Activated T-cell treated with anti-CD3 and anti-CD28 coated beads, Interleukin-2, amount 50 U/mL, for 72 hours (primary cell): Measurements from ENCODE around the gene CRY1. TPM values are rescaled to one million over a fixed set of nuclear protein-coding genes. Genes with fewer than 3 reads are reported as not detected.
"Not testable (repeated sequence)": the region's sequence is repeated elsewhere in the genome, so short reads cannot be mapped to it uniquely, and the experiment has no call there.

Experiments used
- ATAC-seq, 2 donors: fragments of 150-1000 bp; cut with Tn5 transposase; replicated peaks in 1 of 2; 2 replicates each; pipeline ENCODE4 v1.10.0; 2021; ENCODE audit warnings: moderate library complexity in 2 of 2, mild to moderate bottlenecking in 1 of 2
- DNase-seq, 2 donors: peaks; one replicate each; pipeline ENCODE4 v3.0.0; 2021 to 2022; ENCODE audit warnings: mixed read lengths in 1 of 2
- H3K27ac Mint-ChIP-seq: one replicate; pipeline ENCODE4 v1.8.0; 2022; ENCODE audit warnings: mild to moderate bottlenecking, moderate library complexity, mixed read lengths
- H3K27me3 Mint-ChIP-seq: one replicate; pipeline ENCODE4 v1.8.0; 2022; ENCODE audit warnings: low read depth, mixed read lengths
- H3K36me3 Mint-ChIP-seq, 2 donors: one replicate each; pipeline ENCODE4 v1.8.0; 2022; ENCODE audit warnings: mixed read lengths in 2 of 2, mild to moderate bottlenecking in 1 of 2; ENCODE audit not compliant: insufficient read depth in 2 of 2
- H3K4me1 Mint-ChIP-seq: one replicate; pipeline ENCODE4 v1.8.0; 2022; ENCODE audit warnings: low read depth, mixed read lengths
- H3K4me3 Mint-ChIP-seq, 2 donors: one replicate each; pipeline ENCODE4 v1.8.0; 2022; ENCODE audit warnings: mild to moderate bottlenecking in 2 of 2, mixed read lengths in 2 of 2, moderate library complexity in 2 of 2
- H3K9me3 Mint-ChIP-seq, 2 donors: one replicate each; pipeline ENCODE4 v1.8.0; 2022; ENCODE audit warnings: mixed read lengths in 2 of 2
- total RNA-seq, 2 donors: library from RNA; stranded (reverse); gene quantifications; one replicate each; pipeline ENCODE4 v1.2.3, GENCODE V29; 2022

Gene CRY1
- total RNA-seq, 2 donors from 2014 or later: 24.1 to 25.8 TPM

- not testable (repeated sequence) for H3K9me3 Mint-ChIP-seq, H3K36me3 Mint-ChIP-seq, H3K4me3 Mint-ChIP-seq, DNase-seq, H3K27ac Mint-ChIP-seq, H3K4me1 Mint-ChIP-seq, ATAC-seq, H3K27me3 Mint-ChIP-seq
Observed at GRCh38 chr12:107002665-107003064, 90.7 kb downstream of the CRY1 start.

DNA sequence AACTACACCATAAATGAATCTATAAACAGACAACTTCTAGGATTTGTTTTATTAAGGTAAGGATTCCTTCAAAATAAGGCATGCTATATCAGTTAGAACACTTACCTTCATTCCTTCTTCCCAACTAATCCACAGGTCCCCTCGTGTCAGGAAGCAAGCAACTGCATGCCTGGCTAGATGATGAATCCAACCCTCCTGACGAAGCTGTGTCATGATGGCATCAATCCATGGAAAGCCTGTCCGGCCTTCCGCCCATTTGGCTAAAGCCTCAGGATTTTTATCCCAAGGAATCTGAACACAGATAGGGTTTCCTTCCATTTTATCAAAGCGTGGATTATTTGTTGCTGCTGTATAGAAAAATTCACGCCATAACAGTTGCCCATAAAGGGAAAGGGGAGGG lies 93.9 kb downstream of the CRY1 start:
- Mint-ChIP-seq H3K4me1 (no peaks in the 10 kb centered on the region), H3K36me3 (peaks cover 1 to 16% of the 10 kb centered on the region in 2 donors)

DNA sequence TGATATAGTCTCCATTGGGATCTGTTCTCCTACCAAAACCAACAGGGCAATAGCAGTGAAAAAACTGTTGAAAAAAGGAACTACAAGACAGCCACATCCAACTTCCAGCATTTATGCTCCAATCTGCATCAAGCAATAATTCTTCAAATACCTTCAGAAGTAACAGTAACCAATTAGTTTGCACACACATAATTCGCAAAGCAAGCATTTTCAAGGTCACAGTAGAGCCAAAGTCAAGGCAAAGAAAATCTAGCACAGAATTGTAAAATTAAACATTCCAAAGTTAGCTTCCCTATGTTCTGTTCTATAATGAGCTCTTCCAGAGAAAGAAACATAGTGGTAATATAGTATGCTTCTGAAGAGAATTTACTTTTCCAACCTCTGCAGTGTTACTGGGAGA lies 95.4 kb downstream of the CRY1 start:
- H3K4me1 Mint-ChIP-seq: no peaks in the 10 kb centered on the region
- H3K27me3 Mint-ChIP-seq: no peaks in the 10 kb centered on the region
- no peak overlapping the region for H3K4me3 Mint-ChIP-seq
- H3K36me3 Mint-ChIP-seq: peaks cover 1 to 17% of the 10 kb centered on the region in 2 donors
- DNase-seq (no peak), ATAC-seq (no peak)
- no peaks in the 10 kb centered on the region for H3K9me3 Mint-ChIP-seq
- H3K27ac Mint-ChIP-seq: no peak overlapping the region

More for the DNA sequence above, 93.9 kb downstream of the CRY1 start:
- DNase-seq: no peak
- no peak overlapping the region for H3K27ac Mint-ChIP-seq
- no peak overlapping the region for H3K4me3 Mint-ChIP-seq
- ATAC-seq: no peak
- no peaks in the 10 kb centered on the region for H3K9me3 Mint-ChIP-seq
- H3K27me3 Mint-ChIP-seq: no peaks in the 10 kb centered on the region

GRCh38 chr12:106996102-106996501 lies 97.2 kb downstream of the CRY1 start:
- H3K9me3 Mint-ChIP-seq, DNase-seq, H3K4me1 Mint-ChIP-seq, H3K27me3 Mint-ChIP-seq, H3K4me3 Mint-ChIP-seq, H3K27ac Mint-ChIP-seq, ATAC-seq: not testable (repeated sequence)
- H3K36me3 Mint-ChIP-seq: peaks cover 1 to 15% of the 10 kb centered on the region in 2 donors

GRCh38 chr12:106994579-106995220 lies 98.6 kb downstream of the CRY1 start:
- H3K27me3 Mint-ChIP-seq: no peaks in the 10 kb centered on the region
- no peaks in the 10 kb centered on the region for H3K9me3 Mint-ChIP-seq
- no peak overlapping the region for H3K27ac Mint-ChIP-seq
- DNase-seq: no peak
- ATAC-seq: no peak
- peaks cover 1 to 15% of the 10 kb centered on the region in 2 donors for H3K36me3 Mint-ChIP-seq
- no peaks in the 10 kb centered on the region for H3K4me1 Mint-ChIP-seq
- no peak overlapping the region for H3K4me3 Mint-ChIP-seq

DNA sequence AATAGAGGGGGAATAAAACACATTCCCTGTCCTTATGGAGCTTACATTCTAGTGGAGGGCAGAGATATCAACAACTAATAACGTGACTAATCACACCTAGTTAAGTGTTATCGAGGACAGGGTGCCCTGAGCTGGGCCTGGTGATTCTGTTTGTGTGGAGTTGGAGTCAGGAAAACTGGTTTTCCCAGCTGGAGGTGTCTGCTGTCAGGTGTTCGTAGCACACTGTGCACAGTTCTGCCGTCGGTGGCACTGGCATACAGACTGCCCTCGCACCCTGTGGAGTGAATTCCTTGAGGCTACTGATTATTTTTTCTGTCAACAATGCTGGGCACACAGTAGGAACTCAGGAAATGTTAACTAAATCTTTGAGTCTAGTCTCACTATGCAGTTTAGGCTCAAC lies 105.5 kb downstream of the CRY1 start:
- H3K27ac Mint-ChIP-seq: peak overlapping the region; percentile 34

DNA sequence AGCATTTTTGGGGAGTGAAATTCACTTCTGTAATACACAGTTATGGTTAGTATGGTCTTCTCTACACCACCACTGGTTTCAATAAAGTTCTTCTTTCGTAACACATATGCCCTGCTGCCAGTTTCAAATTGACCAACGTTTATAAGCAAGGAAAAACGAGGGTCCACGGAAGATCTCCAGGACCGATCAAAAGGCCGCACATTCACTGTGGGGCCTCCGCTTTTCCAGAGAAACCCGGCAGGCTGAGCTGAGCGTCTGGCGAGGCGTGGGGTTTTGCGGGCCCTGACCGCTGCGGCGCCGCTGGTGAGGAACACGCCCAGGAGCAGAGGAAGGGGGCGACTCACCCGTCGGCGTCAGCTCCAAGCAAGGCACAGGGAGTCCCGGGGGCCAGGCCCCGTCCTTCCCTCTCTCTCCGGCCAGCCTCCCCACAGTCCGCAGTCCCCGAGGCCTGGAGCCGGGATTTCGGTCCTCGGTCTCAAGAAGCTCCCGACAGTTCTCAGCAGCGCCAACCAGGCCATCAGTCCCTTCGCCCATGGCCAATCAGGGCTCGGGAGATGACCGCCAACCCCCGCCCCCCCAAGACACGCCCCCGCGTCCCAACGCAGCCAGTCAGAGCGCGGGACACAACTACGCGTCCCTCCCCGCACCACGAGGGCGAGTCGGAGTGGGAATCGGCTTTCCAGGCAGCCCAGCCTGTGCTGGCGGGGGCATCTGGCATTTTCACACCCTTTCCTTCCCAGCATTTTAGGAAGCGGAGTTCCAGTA lies 106.5 kb downstream of the CRY1 start, which contains the start of gene MTERF2:
MTERF2 (minus strand) TSS at position 522 of the 765 bp plus-strand sequence. CDS start 8,432 bp downstream, outside the sequence.
- H3K9me3 Mint-ChIP-seq: peaks cover 4 to 11% of the 10 kb centered on the region in 2 donors
- H3K27me3 Mint-ChIP-seq: no peaks in the 10 kb centered on the region
- ATAC-seq (peak; percentile 94 to 95), DNase-seq (peak; percentile 77 to 80)
- H3K27ac Mint-ChIP-seq: peak within 1 kb of the TSS; percentile 94
- H3K4me3 Mint-ChIP-seq: peak within 1 kb of the TSS; percentile 97 to 98
- peaks cover 15 to 24% of the 10 kb centered on the region in 2 donors for H3K36me3 Mint-ChIP-seq
- peaks cover 50% of the 10 kb centered on the region for H3K4me1 Mint-ChIP-seq

More for the DNA sequence above, 105.5 kb downstream of the CRY1 start:
- DNase-seq: no peak
- no peak for ATAC-seq
- Mint-ChIP-seq H3K4me1 (peaks cover 43% of the 10 kb centered on the region), H3K27me3 (no peaks in the 10 kb centered on the region), H3K36me3 (peaks cover 15 to 24% of the 10 kb centered on the region in 2 donors), H3K9me3 (peaks cover 4 to 11% of the 10 kb centered on the region in 2 donors), H3K4me3 (peak overlapping the region; percentile 97 to 98)

DNA sequence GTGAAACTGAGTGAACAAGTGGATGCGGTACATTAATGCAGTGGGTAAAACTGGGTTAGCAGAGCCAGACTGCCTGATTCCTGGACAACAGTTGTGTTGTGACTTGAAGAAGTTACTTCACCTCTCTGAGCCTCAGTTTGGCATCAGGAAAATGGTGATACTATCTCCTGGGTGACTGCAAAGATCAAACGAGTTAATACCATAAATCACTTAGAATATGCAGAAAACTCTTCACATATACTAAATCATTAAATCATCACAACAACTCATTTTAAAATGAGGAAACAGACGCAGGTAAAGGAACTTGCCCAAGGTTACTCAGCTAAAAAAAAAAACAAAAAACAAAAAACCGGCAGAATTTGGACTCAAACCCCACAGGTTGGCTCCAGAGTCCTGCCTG lies 107.2 kb downstream of the CRY1 start:
- H3K27me3 Mint-ChIP-seq: no peaks in the 10 kb centered on the region
- H3K9me3 Mint-ChIP-seq: peaks cover 4 to 11% of the 10 kb centered on the region in 2 donors
- ATAC-seq (no peak), DNase-seq (no peak)
- peaks cover 15 to 24% of the 10 kb centered on the region in 2 donors for H3K36me3 Mint-ChIP-seq
- H3K27ac Mint-ChIP-seq: no peak overlapping the region
- H3K4me3 Mint-ChIP-seq: peak overlapping the region; percentile 97 to 98
- peaks cover 52% of the 10 kb centered on the region for H3K4me1 Mint-ChIP-seq

DNA sequence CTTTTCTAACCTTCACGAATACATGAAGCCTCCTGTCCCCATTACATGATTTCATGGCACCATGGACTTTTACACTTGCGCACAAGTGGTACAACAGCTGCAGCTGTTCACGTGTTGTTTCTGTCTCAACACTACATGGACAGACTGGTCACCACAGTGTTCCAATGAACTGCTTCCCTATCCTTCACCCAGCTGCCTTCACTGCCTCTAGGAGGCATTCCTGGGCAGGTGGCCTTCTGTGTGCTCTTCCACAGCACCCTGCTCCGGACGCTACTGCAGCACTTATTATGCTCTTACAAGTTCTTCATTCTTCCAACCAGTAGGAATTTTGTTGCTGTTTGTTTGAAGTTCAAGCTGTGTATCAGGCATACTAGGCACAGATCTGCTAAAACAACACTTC lies 107.9 kb downstream of the CRY1 start:
- no peak overlapping the region for H3K27ac Mint-ChIP-seq
- peak overlapping the region; percentile 97 to 98 for H3K4me3 Mint-ChIP-seq
- H3K4me1 Mint-ChIP-seq: peaks cover 52% of the 10 kb centered on the region
- H3K9me3 Mint-ChIP-seq: peaks cover 4 to 11% of the 10 kb centered on the region in 2 donors
- ATAC-seq (no peak), DNase-seq (no peak)
- no peaks in the 10 kb centered on the region for H3K27me3 Mint-ChIP-seq
- peaks cover 15 to 24% of the 10 kb centered on the region in 2 donors for H3K36me3 Mint-ChIP-seq

GRCh38 chr12:106984588-106985137 lies 108.7 kb downstream of the CRY1 start:
- Mint-ChIP-seq H3K27ac (no peak overlapping the region), H3K36me3 (peaks cover 15 to 24% of the 10 kb centered on the region in 2 donors)
- peak; percentile 12 to 13 for DNase-seq

GRCh38 chr12:106982229-106982628 lies 111.1 kb downstream of the CRY1 start:
- Mint-ChIP-seq H3K36me3 (peaks cover 15 to 25% of the 10 kb centered on the region in 2 donors), H3K9me3 (peaks cover 4 to 11% of the 10 kb centered on the region in 2 donors), H3K4me1 (peaks cover 46% of the 10 kb centered on the region), H3K4me3 (no peak overlapping the region), H3K27me3 (no peaks in the 10 kb centered on the region), H3K27ac (no peak overlapping the region)
- DNase-seq: no peak
- no peak for ATAC-seq

More at GRCh38 chr12:106984588-106985137, 108.7 kb downstream of the CRY1 start:
- ATAC-seq: no peak
- Mint-ChIP-seq H3K27me3 (no peaks in the 10 kb centered on the region), H3K9me3 (peaks cover 4 to 11% of the 10 kb centered on the region in 2 donors), H3K4me3 (peak overlapping the region; percentile 5 to 31), H3K4me1 (peaks cover 52% of the 10 kb centered on the region)

DNA sequence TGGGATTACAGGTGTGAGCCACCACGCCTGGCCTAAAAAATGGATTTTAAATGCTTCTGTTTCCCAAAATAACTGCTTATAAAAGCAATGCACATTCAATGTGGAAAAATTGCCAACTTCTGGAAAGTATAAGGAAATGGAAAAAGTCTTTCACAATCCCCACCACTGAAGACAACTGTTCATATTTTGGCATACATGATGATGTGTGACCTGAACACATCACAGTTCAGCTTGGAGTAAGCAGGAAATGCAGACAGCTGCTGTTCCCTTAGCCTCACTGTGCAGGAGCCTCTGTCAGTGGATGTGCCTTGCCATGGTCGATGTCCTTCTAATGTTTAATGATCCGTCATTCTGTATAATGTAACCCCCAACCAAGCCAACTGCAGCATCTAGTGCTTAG lies 111.6 kb downstream of the CRY1 start:
- no peak for ATAC-seq
- Mint-ChIP-seq H3K36me3 (peaks cover 15 to 25% of the 10 kb centered on the region in 2 donors), H3K4me1 (peaks cover 46% of the 10 kb centered on the region), H3K27ac (no peak overlapping the region), H3K4me3 (no peak overlapping the region), H3K9me3 (peaks cover 4 to 11% of the 10 kb centered on the region in 2 donors), H3K27me3 (no peaks in the 10 kb centered on the region)
- no peak for DNase-seq

- peaks cover 42% of the 10 kb centered on the region for H3K4me1 Mint-ChIP-seq
- no peaks in the 10 kb centered on the region for H3K27me3 Mint-ChIP-seq
- DNase-seq (no peak), ATAC-seq (no peak)
- H3K4me3 Mint-ChIP-seq: no peak overlapping the region
- H3K27ac Mint-ChIP-seq: no peak overlapping the region
- peaks cover 4 to 11% of the 10 kb centered on the region in 2 donors for H3K9me3 Mint-ChIP-seq
- H3K36me3 Mint-ChIP-seq: peaks cover 15 to 26% of the 10 kb centered on the region in 2 donors
Observed at GRCh38 chr12:106980944-106981343, 112.4 kb downstream of the CRY1 start.
